A549 (cell line): ENCODE data around the gene RTN4IP1. TPM values are rescaled to one million over a fixed set of nuclear protein-coding genes. Genes with fewer than 3 reads are reported as not detected.

Experiments used
- ATAC-seq, 2 experiments: fragments of 200-7000 bp in 1 of 2; fragments of >200 bp in 1 of 2; cut with Nextera tagmentation in 1 of 2; cut with Tn5 transposase in 1 of 2; 3 replicates each; pipeline versions ENCODE4 v1.8.0 to v1.9.1; 2018 to 2020; ENCODE audit warnings: mild to moderate bottlenecking in 1 of 2, moderate library complexity in 1 of 2
- CTCF ChIA-PET: fragments of 300-600 bp; sonication (Branson Sonifier 250); formaldehyde crosslinking; extraction: SDS; loops from one replicate; lab custom pipeline; 2021; ENCODE audit warnings: antibody characterized with exemption, inconsistent platforms; lab: Yijun Ruan, JAX
- POLR2A ChIA-PET: fragments of 350-600 bp; formaldehyde crosslinking; extraction: SDS; loops from one replicate; lab custom pipeline; 2021; ENCODE audit warnings: antibody characterized with exemption, inconsistent platforms; lab: Yijun Ruan, JAX
- DNase-seq, 2 experiments: peaks; one replicate each; pipeline versions ENCODE4 v3.0.0 to v3.0.0-alpha.2; 2011 to 2016; ENCODE audit warnings: low read depth in 1 of 2, low spot score in 1 of 2
- FAIRE-seq: peaks from 2 replicates; lab custom pipeline; 2011; peaks lifted over from hg19 to GRCh38; lab: Jason Lieb, UNC
- H3K27ac ChIP-seq, 2 experiments: fragments of >200 bp; sonication (Bioruptor Twin); formaldehyde crosslinking; 3 replicates each; pipeline ENCODE4 v1.5.1; 2016 to 2017
- H3K4me1 ChIP-seq: fragments of >200 bp; sonication (Bioruptor Twin); formaldehyde crosslinking; 3 replicates; pipeline ENCODE4 v1.6.1; 2016
- H3K4me2 ChIP-seq: fragments of >200 bp; sonication (Bioruptor Twin); formaldehyde crosslinking; 3 replicates; pipeline ENCODE4 v1.6.1; 2016
- H3K4me3 ChIP-seq: fragments of >200 bp; sonication (Bioruptor Twin); formaldehyde crosslinking; 3 replicates; pipeline ENCODE4 v1.5.1; 2016
- H3K9me3 ChIP-seq: fragments of >200 bp; sonication (Bioruptor Twin); formaldehyde crosslinking; 3 replicates; pipeline ENCODE4 v1.6.1; 2016
- CBX8 ChIP-seq: fragments of 200-600 bp; sonication (generic); IDR thresholded peaks from 2 replicates; pipeline ENCODE4 v1.6.1; 2016
- CEBPB ChIP-seq, 2 experiments: fragments of >200 bp in 1 of 2; sonication (Bioruptor Twin) in 1 of 2; formaldehyde crosslinking in 1 of 2; IDR thresholded peaks; 2 replicates each; pipeline ENCODE4 v1.6.1; 2012 to 2016
- CHD4 ChIP-seq: fragments of 200-600 bp; sonication (generic); IDR thresholded peaks from 2 replicates; pipeline ENCODE4 v1.6.1; 2016; ENCODE audit warnings: antibody characterized with exemption, mild to moderate bottlenecking, borderline replicate concordance
- EHF ChIP-seq: fragments of 250-450 bp; sonication (Bioruptor Pico); IDR thresholded peaks from 2 replicates; pipeline ENCODE4 v1.5.0; 2020; ENCODE audit warnings: mild to moderate bottlenecking
- EP300 ChIP-seq, 2 experiments: fragments of >200 bp; sonication (Bioruptor Twin); formaldehyde crosslinking; IDR thresholded peaks; 2 replicates in 1 of 2; 3 replicates in 1 of 2; pipeline ENCODE4 v1.6.1; 2016 to 2017
- ESRRA ChIP-seq: fragments of 150-350 bp; IDR thresholded peaks from 2 replicates; pipeline ENCODE4 v1.6.1; 2014; ENCODE audit warnings: mild to moderate bottlenecking, low read length, borderline replicate concordance
- FOSL2 ChIP-seq, 2 experiments: fragments of 450-650 bp in 1 of 2; fragments of >200 bp in 1 of 2; sonication (Bioruptor Twin) in 1 of 2; formaldehyde crosslinking; IDR thresholded peaks; 2 replicates each; pipeline versions ENCODE4 v1.5.0 to v1.6.1; 2016 to 2020; ENCODE audit warnings: mild to moderate bottlenecking in 1 of 2, moderate library complexity in 1 of 2
- FOXS1 ChIP-seq: fragments of 250-450 bp; sonication (Bioruptor Pico); IDR thresholded peaks from 2 replicates; pipeline ENCODE4 v1.5.0; 2020; ENCODE audit warnings: mild to moderate bottlenecking, moderate library complexity
- GATA3 ChIP-seq: IDR thresholded peaks from 2 replicates; pipeline ENCODE4 v1.6.1; 2012; ENCODE audit warnings: borderline replicate concordance
- HEYL ChIP-seq: fragments of 250-450 bp; sonication (Bioruptor Pico); IDR thresholded peaks from 2 replicates; pipeline ENCODE4 v1.8.0; 2021; ENCODE audit warnings: mild to moderate bottlenecking, moderate library complexity
- KDM1A ChIP-seq: fragments of 200-600 bp; sonication (generic); IDR thresholded peaks from 2 replicates; pipeline ENCODE4 v1.6.1; 2016; ENCODE audit warnings: low read depth, mild to moderate bottlenecking
- MYC ChIP-seq: IDR thresholded peaks from 2 replicates; pipeline ENCODE4 v1.6.1; 2012; ENCODE audit warnings: mild to moderate bottlenecking, inconsistent platforms, low read length, improper control_type of control experiment, borderline replicate concordance
- NFE2L2 ChIP-seq: fragments of 150-350 bp; conservative IDR thresholded peaks from 2 replicates; pipeline ENCODE4 v1.6.1; 2014; ENCODE audit warnings: low read length
- NPAS2 ChIP-seq: fragments of 250-450 bp; sonication (Bioruptor Pico); IDR thresholded peaks from 2 replicates; pipeline ENCODE4 v1.8.0; 2022; ENCODE audit warnings: mild to moderate bottlenecking, moderate library complexity, borderline replicate concordance
- POLR2A ChIP-seq: IDR thresholded peaks from 2 replicates; pipeline ENCODE4 v1.6.1; 2012; ENCODE audit warnings: mild to moderate bottlenecking, low read length
- RAD21 ChIP-seq, 2 experiments: fragments of >200 bp in 1 of 2; sonication (Bioruptor Twin) in 1 of 2; formaldehyde crosslinking in 1 of 2; IDR thresholded peaks in 1 of 2; conservative IDR thresholded peaks in 1 of 2; 2 replicates in 1 of 2; 3 replicates in 1 of 2; pipeline ENCODE4 v1.6.1; 2012 to 2018; ENCODE audit warnings: inconsistent platforms in 1 of 2
- RNF2 ChIP-seq: fragments of 200-600 bp; sonication (generic); IDR thresholded peaks from 2 replicates; pipeline ENCODE4 v1.6.1; 2016; ENCODE audit warnings: low read depth, mild to moderate bottlenecking, antibody characterized with exemption, moderate library complexity, borderline replicate concordance
- SMC3 ChIP-seq: fragments of >200 bp; sonication (Bioruptor Twin); formaldehyde crosslinking; IDR thresholded peaks from 3 replicates; pipeline ENCODE4 v1.6.1; 2018; ENCODE audit warnings: inconsistent platforms
- WGBS: methylation state at CpG from one replicate; pipeline ENCODE4 v1.1.6; 2017; ENCODE audit errors: missing lambda C conversion rate; 5-methylcytosine and 5-hydroxymethylcytosine counted together
- polyA plus RNA-seq, 4 experiments: library from polyadenylated mRNA; depleted of rRNA in 3 of 4; stranded (reverse); fragments of >200 nt; fragmentation: RNase III in 1 of 4; extraction: RNeasy Plus Mini Kit Qiagen cat#74134 plus additional on column Dnase treatment in 1 of 4; gene quantifications; 2 replicates in 3 of 4; 3 replicates in 1 of 4; pipeline ENCODE4 v1.2.3, GENCODE V29; 2011 to 2017
- TF ChIP-seq, protein P1 (sequence below): fragments of >200 bp; sonication (Bioruptor Twin); formaldehyde crosslinking; IDR thresholded peaks from 3 replicates; pipeline ENCODE4 v1.5.1; 2016
- TF ChIP-seq, protein P2 (sequence below): fragments of 150-350 bp; IDR thresholded peaks from 2 replicates; pipeline ENCODE4 v1.6.1; 2014; ENCODE audit warnings: low read depth, mild to moderate bottlenecking, low read length

Gene RTN4IP1
- polyA plus RNA-seq, 2 of the 4 experiments (the other 2 are of a cell fraction) = 13.9 to 15.1 TPM

DNA sequence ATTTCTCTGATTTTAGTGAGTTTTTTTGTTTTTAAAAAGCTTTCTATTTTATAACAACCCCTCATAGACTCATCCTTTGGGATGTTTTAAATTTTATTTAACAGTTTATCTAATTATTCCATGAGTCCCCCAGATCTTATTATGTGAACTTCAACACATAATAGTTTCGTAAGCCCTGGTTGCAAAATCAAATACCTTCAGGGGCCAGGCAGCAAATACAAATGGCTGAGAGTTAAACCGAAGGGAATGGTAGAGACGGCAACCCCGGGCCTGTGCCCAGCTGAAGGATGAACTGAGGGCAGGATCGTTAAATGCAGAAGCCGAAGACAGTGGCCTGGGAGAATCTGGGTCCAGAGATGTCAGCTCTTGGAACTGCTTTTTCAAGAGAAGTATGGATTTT is 88.4 kb downstream of the RTN4IP1 start:
- CTCF ChIA-PET = interaction anchor here (2.0 kb wide), 1 partner anchor 26 kb away, joined by 6 read pairs; no protein-coding TSS in a partner anchor
- no peak for TF ChIP-seq HEYL (CRISPR knock-in tag)
- TF ChIP-seq RAD21 (conservative IDR thresholded peaks at IDR 0.05 in 1 of 2, IDR thresholded peaks at IDR 0.05 in 1 of 2) = no peak
- TF ChIP-seq RNF2 = no peak
- peak; percentile 43 to 45; a peak in 3 of 4 replicates for TF ChIP-seq CEBPB (IDR thresholded peaks at IDR 0.05)
- TF ChIP-seq KDM1A = no peak
- TF ChIP-seq GATA3 = no peak
- no peak for TF ChIP-seq FOXS1 (CRISPR knock-in tag)
- POLR2A ChIA-PET = no interaction called here
- Histone ChIP-seq H3K4me1 (peaks cover 13% of the 10 kb centered on the region; the same call in 2 of the 3 replicates), H3K4me2 (peak overlapping the region; percentile 32; the same call in 1 of the 3 replicates), H3K27ac (0 out of 6 replicates have a peak overlapping the region, but pooled peaks of 1 of the 2 experiments have one; percentile 38), H3K4me3 (no peak overlapping the region), H3K9me3 (no peaks in the 10 kb centered on the region)
- DNase-seq = no peak
- FAIRE-seq = no peak
- WGBS = 68% methylated on average over 6 of the region's 6 CpGs
- ATAC-seq = no peak

DNA sequence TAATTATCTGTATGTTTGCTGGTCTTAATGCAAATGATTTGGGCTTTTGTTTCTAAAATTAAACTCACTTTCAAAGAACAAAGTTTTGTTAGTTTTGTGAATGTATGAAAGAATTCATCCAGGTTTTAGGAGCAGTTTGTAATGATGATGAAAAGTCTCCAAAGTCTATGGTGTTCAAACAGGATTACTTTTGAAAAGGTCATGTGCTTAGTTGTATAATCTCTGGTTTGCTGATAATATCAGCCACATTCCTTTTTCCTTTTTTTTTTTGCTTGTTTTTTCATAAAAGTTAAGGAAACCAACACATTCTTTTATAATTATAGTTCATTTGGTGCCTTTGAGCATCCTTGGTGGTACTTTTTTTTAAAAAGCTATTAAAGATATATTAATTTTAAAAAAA is 88.9 kb downstream of the RTN4IP1 start:
- Histone ChIP-seq H3K27ac (no peak overlapping the region), H3K4me1 (peaks cover 13% of the 10 kb centered on the region; the same call in 2 of the 3 replicates), H3K4me3 (no peak overlapping the region), H3K9me3 (no peaks in the 10 kb centered on the region), H3K4me2 (0 out of 3 replicates have a peak overlapping the region, but pooled peaks have one; percentile 32)
- DNase-seq (no peak), FAIRE-seq (no peak), ATAC-seq (no peak)
- TF ChIP-seq CHD4 (no peak), EP300 (IDR thresholded peaks at IDR 0.05) (no peak)
- ChIA-PET POLR2A (no interaction called here), CTCF (interaction anchor here (2.0 kb wide), 1 partner anchor 26 kb away, joined by 6 read pairs; no protein-coding TSS in a partner anchor)

DNA sequence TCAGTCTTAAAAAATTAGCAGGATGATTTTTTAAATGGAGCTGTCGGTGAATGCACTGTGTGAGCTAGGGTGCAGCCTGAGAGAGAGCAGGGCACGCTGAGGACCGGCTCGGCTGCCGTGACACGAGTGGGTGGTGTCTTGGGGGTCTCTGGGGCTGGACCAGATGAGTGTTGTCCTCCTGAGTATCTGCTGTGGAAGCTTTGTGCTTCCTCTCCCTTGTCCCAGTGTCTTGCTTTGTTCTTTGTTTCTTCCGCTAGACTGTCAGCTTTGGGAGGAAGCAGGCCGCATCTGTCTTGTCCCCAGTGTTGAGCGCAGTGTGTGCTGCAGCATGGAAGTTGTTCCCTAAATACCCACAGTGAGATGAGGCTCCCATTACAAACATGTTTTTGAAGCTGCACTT is 89.4 kb downstream of the RTN4IP1 start:
- Histone ChIP-seq H3K4me2 (no peak overlapping the region), H3K9me3 (no peaks in the 10 kb centered on the region), H3K4me1 (peaks cover 13% of the 10 kb centered on the region; the same call in 2 of the 3 replicates), H3K27ac (0 out of 6 replicates have a peak overlapping the region, but pooled peaks of 1 of the 2 experiments have one; percentile 26), H3K4me3 (no peak overlapping the region)
- ChIA-PET CTCF (interaction anchor here (2.0 kb wide), 1 partner anchor 27 kb away, joined by 6 read pairs; no protein-coding TSS in a partner anchor), POLR2A (no interaction called here)
- DNase-seq (no peak), ATAC-seq (no peak), FAIRE-seq (no peak)
- WGBS = 87% methylated on average over 9 of the region's 9 CpGs
- TF ChIP-seq EHF (CRISPR knock-in tag) (no peak), NFE2L2 (no peak), MYC (no peak), RAD21 (conservative IDR thresholded peaks at IDR 0.05 in 1 of 2, IDR thresholded peaks at IDR 0.05 in 1 of 2) (no peak), ESRRA (no peak), CBX8 (no peak), SMC3 (no peak), FOSL2 (IDR thresholded peaks at IDR 0.05) (no peak), FOSL2 (CRISPR knock-in tag; IDR thresholded peaks at IDR 0.05) (no peak), POLR2A (no peak), NPAS2 (CRISPR knock-in tag) (no peak)
- TF ChIP-seq, protein P1, sequence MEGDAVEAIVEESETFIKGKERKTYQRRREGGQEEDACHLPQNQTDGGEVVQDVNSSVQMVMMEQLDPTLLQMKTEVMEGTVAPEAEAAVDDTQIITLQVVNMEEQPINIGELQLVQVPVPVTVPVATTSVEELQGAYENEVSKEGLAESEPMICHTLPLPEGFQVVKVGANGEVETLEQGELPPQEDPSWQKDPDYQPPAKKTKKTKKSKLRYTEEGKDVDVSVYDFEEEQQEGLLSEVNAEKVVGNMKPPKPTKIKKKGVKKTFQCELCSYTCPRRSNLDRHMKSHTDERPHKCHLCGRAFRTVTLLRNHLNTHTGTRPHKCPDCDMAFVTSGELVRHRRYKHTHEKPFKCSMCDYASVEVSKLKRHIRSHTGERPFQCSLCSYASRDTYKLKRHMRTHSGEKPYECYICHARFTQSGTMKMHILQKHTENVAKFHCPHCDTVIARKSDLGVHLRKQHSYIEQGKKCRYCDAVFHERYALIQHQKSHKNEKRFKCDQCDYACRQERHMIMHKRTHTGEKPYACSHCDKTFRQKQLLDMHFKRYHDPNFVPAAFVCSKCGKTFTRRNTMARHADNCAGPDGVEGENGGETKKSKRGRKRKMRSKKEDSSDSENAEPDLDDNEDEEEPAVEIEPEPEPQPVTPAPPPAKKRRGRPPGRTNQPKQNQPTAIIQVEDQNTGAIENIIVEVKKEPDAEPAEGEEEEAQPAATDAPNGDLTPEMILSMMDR = no peak
- TF ChIP-seq, protein P2, sequence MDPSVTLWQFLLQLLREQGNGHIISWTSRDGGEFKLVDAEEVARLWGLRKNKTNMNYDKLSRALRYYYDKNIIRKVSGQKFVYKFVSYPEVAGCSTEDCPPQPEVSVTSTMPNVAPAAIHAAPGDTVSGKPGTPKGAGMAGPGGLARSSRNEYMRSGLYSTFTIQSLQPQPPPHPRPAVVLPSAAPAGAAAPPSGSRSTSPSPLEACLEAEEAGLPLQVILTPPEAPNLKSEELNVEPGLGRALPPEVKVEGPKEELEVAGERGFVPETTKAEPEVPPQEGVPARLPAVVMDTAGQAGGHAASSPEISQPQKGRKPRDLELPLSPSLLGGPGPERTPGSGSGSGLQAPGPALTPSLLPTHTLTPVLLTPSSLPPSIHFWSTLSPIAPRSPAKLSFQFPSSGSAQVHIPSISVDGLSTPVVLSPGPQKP = no peak
